Erythroblast (primary cell): ENCODE data around the gene FNDC3B.

ENCODE experiments used
- GATA1 ChIP-seq: IDR thresholded peaks from 2 replicates; pipeline ENCODE4 v1.6.1; 2011; ENCODE audit warnings: low read depth, mild to moderate bottlenecking, control low read depth, low read length, moderate library complexity
- POLR2A ChIP-seq: IDR thresholded peaks from 2 replicates; pipeline ENCODE4 v1.6.1; 2011; ENCODE audit warnings: mild to moderate bottlenecking, low read length

GRCh38 chr3:172307141-172307560 is 267.8 kb downstream of the FNDC3B start:
- TF ChIP-seq POLR2A (no peak), GATA1 (no peak)
